ENCODE results near the gene VWA5B2.
"Not testable (repeated sequence)": the region's sequence is repeated elsewhere in the genome, so short reads cannot be mapped to it uniquely, and the experiment has no call there.

VWA5B2 gene

DNA sequence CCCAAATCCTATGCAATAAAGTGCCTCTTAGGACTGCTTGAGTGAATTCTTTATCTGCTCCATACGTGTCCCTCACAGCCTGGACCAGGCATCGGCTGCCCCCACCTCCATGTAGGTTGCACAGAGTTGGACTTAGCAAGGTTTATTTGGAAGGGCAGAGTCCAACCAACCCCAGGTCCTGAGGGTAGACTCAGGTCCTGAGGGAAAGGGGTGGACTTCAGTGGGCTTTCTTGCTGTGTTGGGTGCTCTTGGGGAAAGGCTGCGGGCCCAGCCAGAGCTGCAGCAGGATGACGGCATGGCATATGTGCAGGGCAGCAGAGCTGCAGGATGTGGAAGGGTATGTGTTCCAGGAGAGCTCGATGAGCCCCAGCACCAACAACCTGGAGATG lies 12.9 kb downstream of the VWA5B2 start:
- no peak for DNase-seq (ENCODE audit: low read depth)

DNA sequence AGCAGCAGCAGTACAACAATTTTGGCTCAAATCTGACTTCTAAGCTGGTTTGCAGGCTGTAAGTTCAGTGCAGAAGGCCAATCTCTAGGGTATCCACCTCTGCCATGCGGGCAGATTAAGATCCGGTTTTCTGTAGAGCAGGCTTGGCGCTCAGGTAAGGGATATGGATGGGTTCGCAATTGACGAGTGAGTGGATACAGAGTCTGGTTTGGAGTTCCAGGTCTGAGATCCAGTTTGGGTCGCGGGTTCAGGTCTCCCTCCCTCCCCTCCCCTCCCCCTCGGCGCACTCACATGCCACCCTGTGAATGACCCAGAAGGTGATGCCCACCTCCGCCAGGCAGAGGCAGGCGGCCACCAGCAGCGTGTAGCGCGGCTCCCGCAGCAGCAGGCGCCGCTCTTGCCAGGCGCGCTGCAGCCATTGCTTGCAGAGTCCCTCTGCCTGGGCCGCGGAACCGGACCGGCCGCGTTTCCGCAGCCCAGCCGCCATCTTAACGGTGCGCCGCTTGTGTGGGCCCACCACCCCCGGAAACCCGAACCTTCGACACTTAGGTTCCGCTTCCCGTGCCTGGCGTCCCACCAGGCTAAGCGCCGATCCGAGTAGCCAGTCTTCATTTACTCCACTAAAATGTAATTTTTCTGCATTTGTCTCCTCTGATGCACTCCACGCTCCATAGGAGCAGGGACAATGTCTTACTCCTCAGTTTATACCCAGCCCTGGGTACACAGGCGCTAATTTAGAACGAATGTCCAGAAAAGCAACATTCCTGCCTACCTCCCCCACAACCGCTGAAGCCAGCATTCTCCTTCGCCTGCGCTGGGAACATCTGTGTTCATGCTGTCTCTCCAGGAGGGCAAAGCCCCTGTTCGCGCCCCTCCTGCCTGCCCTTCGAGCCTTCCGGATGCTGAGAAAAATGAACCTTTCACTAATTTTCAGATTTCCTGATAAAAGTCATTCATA lies 19.3 kb downstream of the VWA5B2 start, which contains the start of gene ALG3:
ALG3 (minus strand) TSS at position 509 of the 958 bp plus-strand sequence; CDS start at position 487, 22 bp downstream.
- peak; percentile 57 for DNase-seq (ENCODE audit: low read depth)

DNA sequence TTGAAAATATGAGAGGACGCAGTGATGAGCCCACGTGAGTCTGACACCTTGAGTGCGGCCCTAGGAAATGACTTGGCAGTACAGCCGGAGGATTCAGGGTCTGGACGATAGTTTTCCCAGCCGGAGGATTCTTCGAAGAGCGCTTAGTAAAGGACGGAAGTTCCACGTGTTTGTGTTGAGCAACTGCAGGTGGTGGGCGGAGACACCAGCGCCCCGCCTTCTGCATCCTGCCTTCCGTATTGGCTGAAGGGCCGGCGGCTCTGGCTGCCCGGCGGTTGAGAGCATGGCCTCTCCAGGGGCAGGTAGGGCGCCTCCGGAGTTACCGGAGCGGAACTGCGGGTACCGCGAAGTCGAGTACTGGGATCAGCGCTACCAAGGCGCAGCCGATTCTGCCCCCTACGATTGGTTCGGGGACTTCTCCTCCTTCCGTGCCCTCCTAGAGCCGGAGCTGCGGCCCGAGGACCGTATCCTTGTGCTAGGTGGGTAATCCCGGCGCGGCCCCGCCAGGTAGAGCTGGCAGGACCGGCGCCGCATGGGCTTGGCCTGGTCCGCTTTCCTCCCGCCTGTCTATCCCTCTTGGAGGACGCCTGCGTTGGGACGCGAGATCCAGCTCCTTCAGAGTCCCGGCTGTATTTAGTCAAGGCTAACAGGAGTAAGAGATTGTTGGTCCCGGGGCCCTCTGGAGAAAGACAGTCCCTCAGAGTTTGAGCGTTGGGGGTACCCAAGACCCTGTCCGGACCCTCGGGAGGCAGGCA lies 20.2 kb downstream of the VWA5B2 start, which contains the start of gene EEF1AKMT4:
EEF1AKMT4 (plus strand) TSS at position 261 of the 755 bp plus-strand sequence; CDS start at position 284, 23 bp downstream.
- peak; percentile 97 for DNase-seq (ENCODE audit: low read depth)

DNA sequence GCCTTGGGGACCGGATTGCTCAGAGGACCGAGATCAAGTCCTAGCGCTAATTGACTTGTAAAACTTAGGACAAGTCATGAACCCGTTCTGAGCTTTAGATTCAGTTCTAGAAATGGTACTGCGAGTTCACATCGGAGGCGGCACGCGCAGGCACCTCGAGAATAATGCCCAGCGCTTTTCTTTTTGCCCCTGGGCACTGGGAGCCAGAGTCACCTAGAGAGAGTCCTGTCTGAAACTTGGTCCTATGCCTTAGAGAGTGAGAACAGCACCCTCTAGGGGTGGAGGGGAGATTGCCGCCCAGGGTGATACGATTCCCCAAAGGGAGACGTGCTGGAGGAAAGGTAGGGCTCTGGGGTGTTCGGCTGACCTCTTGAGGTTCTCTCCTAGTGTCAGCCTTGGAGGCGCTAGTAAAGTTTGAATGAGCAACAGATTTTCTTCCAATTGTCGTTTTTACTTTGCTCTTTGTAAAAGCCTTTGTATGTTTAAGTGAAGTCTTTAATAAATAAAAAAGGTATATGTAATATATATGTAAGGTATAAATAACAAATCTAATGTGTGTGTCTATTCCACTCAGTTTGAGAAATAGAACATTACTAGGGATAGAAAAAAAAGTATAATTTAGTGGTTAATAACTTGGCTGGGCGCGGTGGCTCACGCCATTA lies 20.9 kb downstream of the VWA5B2 start:
- peak; percentile 71 for DNase-seq (ENCODE audit: low read depth)

DNA sequence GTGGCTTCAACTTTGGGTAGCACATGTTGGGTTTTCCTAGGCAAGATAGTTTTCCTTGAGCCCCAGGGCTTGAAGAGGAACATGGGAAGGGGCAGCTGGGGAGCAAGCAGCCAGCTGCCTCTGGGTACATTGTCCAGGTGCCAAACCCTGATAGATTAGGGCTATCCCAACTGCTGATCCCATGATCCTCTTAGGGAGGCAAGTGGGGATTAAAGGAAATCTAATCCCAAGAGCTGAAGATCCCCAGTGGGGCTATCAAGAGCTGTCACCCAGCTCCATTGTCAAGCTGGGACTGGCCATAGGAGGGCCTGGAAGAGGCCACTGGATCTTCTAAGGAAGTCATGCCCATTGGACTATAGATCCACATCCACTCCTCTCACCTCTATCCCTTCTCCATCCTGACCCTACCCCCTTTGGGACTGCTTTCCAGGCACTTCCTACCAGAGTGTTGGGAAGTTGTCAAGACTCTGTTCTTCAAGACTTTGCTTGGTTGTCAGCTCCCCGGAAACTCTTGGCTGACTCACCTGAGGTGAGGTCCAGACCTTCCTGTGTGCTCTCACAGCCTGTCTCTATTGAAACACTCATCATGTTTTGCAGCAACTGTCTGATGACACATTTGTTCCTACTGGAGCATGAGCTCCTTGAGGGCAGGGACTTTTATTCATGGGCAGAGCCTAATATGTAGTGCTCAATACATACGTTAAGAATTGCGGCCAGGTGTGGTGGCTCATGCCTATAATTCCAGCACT lies 26.1 kb downstream of the VWA5B2 start:
- no peak for DNase-seq (ENCODE audit: low read depth)

DNA sequence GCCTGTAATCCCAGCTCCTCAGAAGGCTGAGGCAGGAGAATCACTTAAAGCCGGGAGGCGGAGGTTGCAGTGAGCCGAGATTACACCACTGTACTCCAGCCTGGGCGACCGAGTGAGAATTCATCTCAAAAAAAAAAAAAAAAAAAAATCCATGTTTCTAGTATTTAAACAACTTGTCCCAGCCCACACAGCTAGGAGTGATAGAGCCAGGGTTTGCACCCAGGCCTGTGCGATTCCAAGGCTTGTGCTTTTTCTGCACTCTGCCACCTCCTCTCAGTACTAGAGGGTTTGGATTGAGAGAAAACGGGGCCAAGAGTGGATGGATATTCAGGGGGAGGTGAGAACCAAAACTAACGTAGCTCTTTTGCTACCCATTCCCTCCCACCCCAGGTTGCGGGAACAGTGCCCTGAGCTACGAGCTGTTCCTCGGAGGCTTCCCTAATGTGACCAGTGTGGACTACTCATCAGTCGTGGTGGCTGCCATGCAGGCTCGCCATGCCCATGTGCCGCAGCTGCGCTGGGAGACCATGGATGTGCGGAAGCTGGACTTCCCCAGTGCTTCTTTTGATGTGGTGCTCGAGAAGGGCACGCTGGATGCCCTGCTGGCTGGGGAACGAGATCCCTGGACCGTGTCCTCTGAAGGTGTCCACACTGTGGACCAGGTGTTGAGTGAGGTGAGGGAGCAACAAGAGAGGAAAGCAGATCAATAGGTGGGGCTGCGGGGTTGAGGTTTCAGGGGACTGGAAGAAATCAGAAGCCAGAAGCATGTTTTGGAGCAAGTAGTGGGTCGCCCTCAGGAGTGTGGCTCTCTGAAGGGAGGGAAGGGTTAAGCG lies 27.9 kb downstream of the VWA5B2 start:
- DNase-seq (ENCODE audit: low read depth) = no peak

DNA sequence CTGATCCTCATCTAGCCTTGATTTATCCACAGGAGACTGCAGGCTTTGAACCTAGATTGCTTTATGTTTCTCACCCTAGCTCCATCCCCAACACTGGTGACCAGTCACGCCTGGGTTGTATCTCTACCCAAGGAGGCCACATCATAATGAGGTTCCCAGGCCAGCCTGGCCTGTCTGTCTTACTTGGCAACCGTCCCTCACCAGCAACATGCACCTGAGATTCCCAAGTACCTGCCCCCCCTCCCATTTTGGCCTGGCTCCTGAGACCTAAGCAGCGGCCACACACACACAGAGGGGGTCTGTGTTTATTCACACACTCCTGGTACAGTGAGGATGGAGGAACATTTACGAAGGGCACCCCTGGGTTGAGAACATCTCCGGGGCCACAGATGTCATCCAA lies 29.5 kb downstream of the VWA5B2 start:
- no peak for DNase-seq (ENCODE audit: low read depth)

DNA sequence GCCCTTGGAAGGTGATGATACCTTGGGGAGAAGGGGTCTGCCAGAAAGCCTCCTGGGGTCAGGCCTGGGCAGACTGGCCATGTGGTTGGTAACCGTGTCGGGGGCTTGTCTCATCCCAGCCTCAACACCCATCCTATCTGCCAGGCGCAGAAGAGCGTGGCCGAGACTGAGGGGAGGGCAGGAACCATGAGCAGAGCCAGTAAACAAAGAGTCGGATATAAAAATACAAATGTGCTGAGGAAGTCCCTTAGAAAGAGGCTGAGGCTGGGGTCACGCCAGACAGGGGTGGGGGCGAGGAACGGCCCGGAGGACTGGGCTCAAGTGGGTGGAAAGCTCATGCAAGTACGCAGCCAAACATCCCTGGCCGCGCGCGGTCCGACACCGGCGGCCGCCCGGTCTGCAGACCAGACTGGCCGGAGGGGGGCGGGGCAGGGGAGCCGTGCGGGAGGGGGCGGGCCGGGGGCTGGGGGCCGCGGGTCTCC lies 30.1 kb downstream of the VWA5B2 start:
- no peak for DNase-seq (ENCODE audit: low read depth)

DNA sequence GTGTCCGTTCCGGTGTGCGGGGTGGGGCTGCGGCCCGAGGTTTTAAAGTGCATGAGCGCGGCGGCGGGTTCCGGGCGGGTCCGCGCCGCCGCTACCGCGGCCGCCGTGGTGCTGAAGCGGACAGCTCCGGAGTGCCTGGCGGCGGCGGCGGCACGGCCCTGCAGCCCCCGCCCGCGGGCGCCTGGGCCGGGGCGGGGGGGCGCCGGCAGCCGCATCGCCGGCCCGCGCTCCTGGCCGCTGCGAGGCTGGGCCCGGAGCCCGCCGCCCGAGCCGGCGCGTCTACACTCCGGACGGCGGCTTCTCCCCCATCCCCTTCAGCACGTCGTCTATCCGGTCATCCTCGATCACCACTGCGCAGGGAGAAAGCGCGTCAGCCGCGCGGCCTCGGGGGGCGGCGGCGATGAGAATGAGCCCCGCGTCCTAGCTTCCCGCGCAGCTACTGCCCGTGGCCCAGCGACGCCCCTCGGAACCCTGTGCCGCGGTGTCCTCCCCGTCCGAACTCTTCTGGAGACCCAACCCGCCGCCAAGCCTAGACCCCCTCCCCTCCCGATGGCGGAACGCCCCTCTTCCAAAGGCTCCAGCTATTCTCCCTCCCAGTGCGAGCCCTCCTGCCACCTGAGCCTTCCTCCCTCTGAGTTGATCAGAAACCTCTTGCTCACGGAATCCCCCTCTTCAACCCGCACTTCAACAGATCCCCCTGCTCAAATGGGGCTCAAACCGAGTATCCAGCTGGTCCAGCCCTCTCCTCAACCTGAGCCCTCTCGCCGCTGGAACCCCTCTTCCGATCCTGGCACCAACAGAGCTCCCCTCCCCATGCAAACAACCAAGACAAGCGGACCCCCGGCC lies 30.7 kb downstream of the VWA5B2 start:
- no peak for DNase-seq (ENCODE audit: low read depth)

DNA sequence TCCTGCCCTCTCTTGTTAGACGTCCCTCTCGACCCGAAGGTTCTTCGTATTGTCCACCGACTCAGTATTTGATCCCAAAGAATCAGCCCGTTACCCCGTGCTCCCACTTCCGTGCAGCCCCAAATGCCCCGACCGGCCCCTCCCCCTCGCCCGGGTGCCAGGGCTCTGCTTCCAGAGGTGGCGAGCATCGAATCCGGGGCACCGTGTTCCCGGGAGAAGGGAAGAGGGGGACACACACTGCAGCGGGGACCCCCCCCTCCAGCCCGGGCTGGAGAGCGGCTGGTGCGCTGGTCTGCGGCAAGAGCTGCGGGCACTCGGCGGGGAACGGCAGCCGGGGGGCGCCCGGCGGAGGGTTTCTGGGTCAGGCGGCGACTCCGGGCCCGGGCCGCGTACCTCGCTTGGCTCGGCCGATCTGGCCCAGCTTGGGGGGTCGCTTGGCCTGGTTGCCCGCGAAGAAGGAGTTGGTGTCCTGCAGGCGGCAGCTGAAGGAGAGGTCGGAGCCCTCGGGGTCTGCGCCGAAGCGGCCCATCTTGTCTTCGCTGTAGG lies 31.4 kb downstream of the VWA5B2 start:
- no peak for DNase-seq (ENCODE audit: low read depth)

DNA sequence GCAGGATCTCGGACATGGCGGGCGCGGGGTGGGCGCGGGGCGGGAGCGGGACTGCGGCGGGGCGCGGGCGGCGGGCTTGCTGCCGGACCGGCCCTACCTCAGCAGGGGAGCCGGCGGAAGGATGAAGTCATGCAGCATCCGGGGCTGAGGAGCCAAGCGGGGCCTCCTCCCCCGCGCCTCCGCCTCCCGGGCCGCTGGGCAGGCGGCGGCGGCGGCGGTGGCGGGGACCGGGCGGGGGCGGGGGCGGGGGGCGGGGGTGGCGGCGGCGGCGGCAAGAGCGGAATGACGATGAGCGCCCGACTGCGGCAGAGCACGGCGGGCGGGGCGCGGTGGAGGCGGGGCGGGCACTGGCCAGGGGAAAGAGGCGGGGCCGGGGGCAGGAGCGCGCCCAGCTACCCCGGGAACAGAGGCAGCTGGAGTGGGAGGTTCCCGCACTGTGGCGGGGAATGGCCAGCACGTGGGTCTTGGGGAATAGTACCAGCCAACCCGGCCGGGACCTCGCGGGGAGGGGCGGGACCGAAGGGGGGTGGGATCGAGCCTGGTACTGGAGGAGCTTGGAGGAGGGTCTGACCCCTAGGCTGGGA lies 32.0 kb downstream of the VWA5B2 start, which contains the start of gene CAMK2N2:
CAMK2N2 (minus strand) TSS at position 284 of the 584 bp plus-strand sequence; CDS start at position 16, 268 bp downstream.
- no peak for DNase-seq (ENCODE audit: low read depth)

DNA sequence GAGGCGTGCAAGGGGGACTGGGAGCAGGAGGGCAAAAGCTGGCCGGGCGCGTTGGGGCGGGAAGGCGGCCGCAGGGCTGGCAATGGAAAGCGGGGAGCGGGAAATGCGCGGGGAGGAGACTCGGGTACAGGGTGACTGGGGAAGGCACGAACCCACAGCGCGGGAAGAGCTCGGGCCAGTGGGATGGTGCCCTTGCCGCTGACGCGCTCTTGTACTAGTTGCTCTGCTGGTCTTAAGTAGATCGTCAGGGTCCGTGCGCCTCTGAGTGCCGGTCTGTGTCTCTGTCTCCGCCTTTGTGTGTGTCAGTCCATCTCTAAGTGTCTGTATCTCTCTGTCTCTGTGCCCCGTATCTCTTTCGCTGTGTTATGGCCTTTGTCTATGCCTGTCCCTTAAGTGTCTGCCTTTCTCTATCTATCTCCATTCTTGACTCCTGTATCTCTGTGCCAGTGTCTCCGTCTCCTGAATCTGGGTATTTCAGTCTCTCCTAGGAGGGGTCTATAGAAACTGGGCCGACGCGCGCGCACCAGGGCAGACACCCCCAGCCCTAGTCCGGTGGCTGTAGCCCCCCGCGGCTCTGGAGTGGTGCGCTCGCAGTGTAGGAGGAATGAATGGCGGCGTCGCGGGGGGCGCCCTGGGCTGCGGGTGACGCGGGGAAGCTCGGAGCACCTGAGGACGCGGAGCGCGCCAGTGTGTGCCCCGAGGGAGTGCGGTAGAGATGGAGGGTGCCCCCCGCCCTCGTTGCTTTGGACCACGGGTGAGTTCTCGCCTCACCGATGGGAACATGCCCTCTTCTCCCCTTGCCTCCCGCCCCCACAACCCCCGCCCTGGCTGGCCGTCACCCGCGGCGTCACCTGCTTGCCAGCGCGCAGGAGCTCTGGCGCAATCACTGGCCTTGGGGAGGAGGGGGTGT lies 32.7 kb downstream of the VWA5B2 start:
- no peak for DNase-seq (ENCODE audit: low read depth)

DNA sequence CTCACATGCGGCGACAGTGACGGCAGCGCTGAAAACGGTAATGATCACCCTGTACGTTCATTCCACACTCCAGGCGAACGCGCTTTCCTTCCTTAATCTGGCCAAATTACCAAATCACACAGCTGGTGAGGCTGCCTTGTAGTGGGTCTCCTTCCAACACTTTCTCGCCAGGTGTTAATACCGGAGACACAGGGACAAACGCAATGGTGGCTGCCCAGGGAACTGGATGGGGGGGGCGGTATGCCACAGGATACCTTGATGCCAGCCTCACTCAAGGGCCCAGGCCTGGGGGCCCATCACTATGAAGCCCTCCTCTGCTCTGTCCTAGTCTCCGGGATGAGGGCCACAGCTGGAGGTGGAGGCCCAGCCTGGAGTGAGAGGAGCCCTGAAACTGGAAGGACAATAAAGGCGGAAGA lies 33.4 kb downstream of the VWA5B2 start:
- DNase-seq (ENCODE audit: low read depth) = no peak

DNA sequence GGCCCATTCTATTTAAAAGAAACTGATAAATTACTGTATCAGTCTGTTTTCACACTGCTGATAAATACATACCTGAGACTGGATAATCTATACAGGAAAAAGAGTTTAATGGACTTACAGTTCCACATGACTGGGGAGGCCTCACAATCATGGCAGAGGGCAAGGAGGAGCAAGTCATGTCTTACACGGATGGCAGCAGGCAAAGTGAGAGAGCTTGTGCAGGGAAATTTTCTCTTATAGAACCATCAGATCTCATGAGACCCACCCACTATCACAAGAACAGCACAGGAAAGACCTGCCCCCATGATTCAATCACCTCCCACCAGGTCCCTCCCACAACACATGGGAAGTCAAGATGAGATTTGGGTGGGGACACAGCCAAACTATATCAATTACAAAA lies 37.9 kb downstream of the VWA5B2 start:
- DNase-seq (ENCODE audit: low read depth) = not testable (repeated sequence)

DNA sequence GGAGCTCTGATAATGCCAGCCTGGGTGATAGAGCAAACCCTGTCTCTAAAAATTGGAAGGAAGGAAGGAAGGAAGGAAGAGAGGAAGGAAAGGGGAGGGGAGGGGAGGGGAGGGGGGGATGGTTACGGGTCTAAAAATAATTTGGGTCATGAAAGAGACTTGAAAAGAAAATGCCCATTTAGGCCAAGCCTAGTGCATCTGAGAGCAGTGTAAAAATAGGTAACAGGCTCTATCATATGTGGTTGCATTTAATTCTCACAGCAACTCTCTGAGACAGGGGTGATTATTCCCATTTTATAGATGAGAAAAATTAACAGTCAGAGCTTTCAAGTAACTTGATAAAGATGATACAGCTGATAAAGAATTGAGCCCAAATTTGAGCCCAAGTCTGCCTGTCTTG lies 42.9 kb downstream of the VWA5B2 start:
- no peak for DNase-seq (ENCODE audit: low read depth)

DNA sequence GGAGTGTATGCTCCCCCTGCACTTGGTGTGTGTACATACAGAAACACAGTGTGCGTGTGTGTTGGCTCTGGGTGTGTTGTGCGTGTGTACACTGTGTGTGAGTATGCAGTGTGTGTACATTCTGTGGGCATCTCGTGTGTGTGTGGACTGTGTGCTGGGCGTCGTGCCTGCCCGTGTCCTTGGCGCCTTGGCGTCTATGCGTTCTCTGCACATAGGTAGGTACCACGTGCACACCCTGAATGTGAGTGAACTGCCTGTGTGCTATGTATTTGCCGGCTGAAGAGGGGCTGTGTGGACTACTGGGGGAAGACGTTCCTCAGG lies 46.0 kb downstream of the VWA5B2 start:
- no peak for DNase-seq (ENCODE audit: low read depth)

DNA sequence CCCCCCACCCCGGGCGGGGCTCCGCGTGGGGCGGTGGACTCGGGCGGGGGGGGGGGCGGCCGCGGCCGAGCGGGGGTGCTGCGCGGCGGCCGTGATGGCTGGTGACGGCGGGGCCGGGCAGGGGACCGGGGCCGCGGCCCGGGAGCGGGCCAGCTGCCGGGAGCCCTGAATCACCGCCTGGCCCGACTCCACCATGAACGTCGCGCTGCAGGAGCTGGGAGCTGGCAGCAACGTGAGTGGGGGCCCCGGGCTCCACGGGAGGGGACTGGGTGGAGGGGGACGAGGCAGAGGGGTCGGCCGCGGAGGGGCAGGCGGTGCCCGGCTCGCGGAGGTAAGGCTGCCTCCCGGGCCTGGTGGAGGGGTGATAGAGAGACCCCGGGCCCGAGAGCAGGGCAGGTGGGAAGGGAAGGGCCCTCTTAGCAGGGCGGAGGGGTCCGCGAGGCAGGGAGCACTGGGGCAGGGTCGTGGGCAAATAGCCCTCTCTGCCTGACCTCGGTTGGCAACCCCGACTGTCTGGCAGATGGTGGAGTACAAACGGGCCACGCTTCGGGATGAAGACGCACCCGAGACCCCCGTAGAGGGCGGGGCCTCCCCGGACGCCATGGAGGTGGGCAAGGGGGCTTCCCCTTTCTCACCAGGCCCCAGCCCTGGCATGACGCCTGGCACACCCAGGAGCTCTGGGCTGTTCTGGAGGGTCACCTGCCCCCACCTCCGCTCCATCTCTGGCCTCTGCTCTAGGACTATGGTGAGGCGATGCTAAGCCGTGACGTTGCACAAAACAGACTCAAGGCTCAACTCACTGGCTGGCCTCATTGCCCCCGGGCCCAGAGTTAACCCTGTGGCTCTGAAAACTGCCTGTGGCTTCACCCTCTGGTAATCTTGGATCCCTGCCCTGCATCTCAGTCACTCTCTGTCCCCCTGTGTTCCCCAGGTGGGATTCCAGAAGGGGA lies 46.9 kb downstream of the VWA5B2 start, which contains the start of gene ECE2:
ECE2 (plus strand) TSS at position 62 of the 950 bp plus-strand sequence; CDS start at position 194, 132 bp downstream.
- DNase-seq (ENCODE audit: low read depth) = no peak
